CD14-positive monocyte (primary cell): ENCODE measurements around the gene B3GNT9. TPM values are rescaled to one million over a fixed set of nuclear protein-coding genes. Genes with fewer than 3 reads are reported as not detected.

Experiments
- DNase-seq, 3 donors: peaks; one replicate each; pipeline ENCODE4 v3.0.0-alpha.2; 2011 to 2022
- H2AFZ ChIP-seq: 2 replicates; pipeline ENCODE4 v1.6.0; 2012; ENCODE audit warnings: mild to moderate bottlenecking, low read depth, low read length, inconsistent platforms; ENCODE audit not compliant: insufficient read depth, poor library complexity, severe bottlenecking
- H3K27ac ChIP-seq, 2 donors: 1 replicate in 1 of 2; 2 replicates in 1 of 2; pipeline ENCODE4 v1.5.1; 2012 to 2013; ENCODE audit warnings: low read length in 2 of 2, control low read depth in 1 of 2, inconsistent platforms in 1 of 2, low read depth in 1 of 2, mild to moderate bottlenecking in 1 of 2
- H3K27me3 ChIP-seq, 2 donors: one replicate each; pipeline versions ENCODE4 v1.6.0 to v1.6.1; 2011 to 2013; ENCODE audit warnings: low read length in 2 of 2; ENCODE audit not compliant: control insufficient read depth in 2 of 2, insufficient read depth in 2 of 2
- H3K36me3 ChIP-seq, 2 donors: replicated peaks in 1 of 2; 1 replicate in 1 of 2; 2 replicates in 1 of 2; pipeline versions ENCODE4 v1.5.1 to v1.6.1; 2012 to 2013; ENCODE audit warnings: low read length in 2 of 2, control low read depth in 1 of 2, inconsistent platforms in 1 of 2, mild to moderate bottlenecking in 1 of 2; ENCODE audit not compliant: insufficient read depth in 2 of 2, control insufficient read depth in 1 of 2
- H3K4me1 ChIP-seq, 2 donors: 1 replicate in 1 of 2; 2 replicates in 1 of 2; pipeline versions ENCODE4 v1.5.1 to v1.6.1; 2012 to 2013; ENCODE audit warnings: low read length in 2 of 2, control low read depth in 1 of 2, inconsistent platforms in 1 of 2, mild to moderate bottlenecking in 1 of 2, moderate library complexity in 1 of 2; ENCODE audit not compliant: insufficient read depth in 2 of 2, control insufficient read depth in 1 of 2
- H3K4me2 ChIP-seq: replicated peaks from 2 replicates; pipeline ENCODE3; 2012; ENCODE audit warnings: low read length, moderate library complexity, mild to moderate bottlenecking; ENCODE audit not compliant: poor library complexity, severe bottlenecking; ENCODE audit errors: extremely low read depth
- H3K4me3 ChIP-seq, 3 experiments: fragments of 200-600 bp in 1 of 3; sonication (generic) in 1 of 3; replicated peaks in 1 of 3; 1 replicate in 2 of 3; 2 replicates in 1 of 3; pipeline ENCODE4 v1.5.1; 2011 to 2013; ENCODE audit warnings: low read length in 3 of 3, mild to moderate bottlenecking in 3 of 3, control low read depth in 2 of 3, low read depth in 2 of 3, inconsistent platforms in 1 of 3, moderate library complexity in 1 of 3
- H3K79me2 ChIP-seq: 2 replicates; pipeline ENCODE4 v1.6.0; 2012; ENCODE audit warnings: mild to moderate bottlenecking, control low read depth, inconsistent platforms, low read length, moderate library complexity; ENCODE audit not compliant: insufficient read depth
- H3K9ac ChIP-seq: 2 replicates; pipeline ENCODE4 v1.6.0; 2017; ENCODE audit warnings: low read length, mild to moderate bottlenecking; ENCODE audit not compliant: insufficient read depth, poor library complexity, severe bottlenecking
- H3K9me3 ChIP-seq, 2 donors: replicated peaks in 1 of 2; 1 replicate in 1 of 2; 2 replicates in 1 of 2; pipeline versions ENCODE4 v1.5.1 to v1.6.1; 2012 to 2013; ENCODE audit warnings: low read length in 2 of 2, control low read depth in 1 of 2; ENCODE audit not compliant: control insufficient read depth in 1 of 2, insufficient read depth in 1 of 2
- H4K20me1 ChIP-seq: 2 replicates; pipeline ENCODE4 v1.6.0; 2012; ENCODE audit warnings: mild to moderate bottlenecking, low read length, control low read depth, moderate library complexity; ENCODE audit not compliant: insufficient read depth
- H3K27ac Mint-ChIP-seq, 7 donors: one replicate each; pipeline ENCODE4 v1.8.0; 2020; ENCODE audit warnings: mild to moderate bottlenecking in 7 of 7, mixed read lengths in 7 of 7, moderate library complexity in 6 of 7, inconsistent platforms in 2 of 7
- H3K27me3 Mint-ChIP-seq, 3 donors: one replicate each; pipeline ENCODE4 v1.8.0; 2021 to 2022; ENCODE audit warnings: low read depth in 3 of 3, mild to moderate bottlenecking in 3 of 3, mixed read lengths in 3 of 3, moderate library complexity in 3 of 3, inconsistent platforms in 1 of 3
- H3K36me3 Mint-ChIP-seq, 2 donors: one replicate each; pipeline ENCODE4 v1.8.0; 2020; ENCODE audit warnings: mixed read lengths in 2 of 2, inconsistent platforms in 1 of 2, mild to moderate bottlenecking in 1 of 2
- H3K4me1 Mint-ChIP-seq: one replicate; pipeline ENCODE4 v1.8.0; 2020; ENCODE audit warnings: mild to moderate bottlenecking, mixed read lengths
- H3K4me3 Mint-ChIP-seq, 2 donors: one replicate each; pipeline ENCODE4 v1.8.0; 2020; ENCODE audit warnings: mild to moderate bottlenecking in 2 of 2, mixed read lengths in 2 of 2, moderate library complexity in 1 of 2
- H3K9me3 Mint-ChIP-seq, 7 donors: one replicate each; pipeline ENCODE4 v1.8.0; 2020 to 2022; ENCODE audit warnings: mixed read lengths in 7 of 7, mild to moderate bottlenecking in 6 of 7, moderate library complexity in 6 of 7, inconsistent platforms in 2 of 7
- CTCF ChIP-seq: fragments of 200-600 bp; IDR thresholded peaks from one replicate; pipeline ENCODE4 v1.8.0; 2022; ENCODE audit warnings: antibody characterized with exemption, mild to moderate bottlenecking
- WGBS: methylation state at CpG from one replicate; pipeline ENCODE4 v1.1.5; 2013; ENCODE audit warnings: missing lambda C conversion rate; ENCODE audit not compliant: insufficient coverage; 5-methylcytosine and 5-hydroxymethylcytosine counted together
- intact Hi-C, 2 donors: fragments of 100-400 bp; cut with micrococcal nuclease; formaldehyde crosslinking; loops; one replicate each; pipeline versions ENCODE4 v1.15.0 to v1.15.1; 2023
- polyA plus RNA-seq, 3 donors: library from polyadenylated mRNA; depleted of rRNA in 1 of 3; unstranded in 2 of 3; stranded (reverse) in 1 of 3; fragments of 300-500 nt in 2 of 3; fragments of >200 nt in 1 of 3; fragmentation: Illumina TruSeq in 2 of 3; gene quantifications; 1 replicate in 2 of 3; 2 replicates in 1 of 3; pipeline ENCODE4 v1.2.3, GENCODE V29; 2012 to 2021

B3GNT9 gene
- polyA plus RNA-seq, 3 donors: 0.10 to 0.67 (median 0.20) TPM

- intact Hi-C loops: loop anchor here in 1 of 2 donors (5.0 kb wide), 1 partner anchor 87 kb away; the partner anchor contains the start of gene CBFB
- no peak for TF ChIP-seq CTCF
- Histone ChIP-seq H4K20me1 (peaks cover 92% of the 10 kb centered on the region), H3K27ac (peak overlapping the region; percentile 56 to 96), H3K27me3 (no peaks in the 10 kb centered on the region), H3K36me3 (peaks cover 5 to 38% of the 10 kb centered on the region in 2 donors), H3K4me2 (no peak overlapping the region), H3K9me3 (no peaks in the 10 kb centered on the region), H2AFZ (no peak overlapping the region), H3K4me3 (peak overlapping the region in 1 of 3 experiments; percentile 14), H3K9ac (peak overlapping the region; percentile 40), H3K4me1 (peaks cover 66 to 70% of the 10 kb centered on the region in 2 donors), H3K79me2 (peaks cover 94% of the 10 kb centered on the region)
- WGBS: 100% methylated on average over 2 of the region's 2 CpGs
- Mint-ChIP-seq H3K27ac (peak overlapping the region; percentile 90 to 97 (median 96)), H3K4me3 (peak overlapping the region in 1 of 2 donors; percentile 12), H3K36me3 (peaks cover 42 to 54% of the 10 kb centered on the region in 2 donors), H3K9me3 (peaks cover 0 to 2% (median 0%) of the 10 kb centered on the region in 7 donors), H3K27me3 (no peaks in the 10 kb centered on the region), H3K4me1 (peaks cover 69% of the 10 kb centered on the region)
- DNase-seq: no peak
Observed at GRCh38 chr16:67114793-67115192, 36.0 kb downstream of the B3GNT9 start.

- Mint-ChIP-seq H3K9me3 (peaks cover 0 to 1% (median 0%) of the 10 kb centered on the region in 7 donors), H3K36me3 (peaks cover 33 to 41% of the 10 kb centered on the region in 2 donors), H3K27me3 (no peaks in the 10 kb centered on the region), H3K27ac (peak overlapping the region in 4 of 7 donors; percentile 12 to 99 (median 30)), H3K4me3 (no peak overlapping the region), H3K4me1 (peaks cover 77% of the 10 kb centered on the region)
- no peak for DNase-seq
- Histone ChIP-seq H3K27ac (peak overlapping the region in 1 of 2 donors; percentile 99), H2AFZ (no peak overlapping the region), H3K4me2 (no peak overlapping the region), H3K79me2 (peaks cover 75% of the 10 kb centered on the region), H3K4me1 (peaks cover 71 to 79% of the 10 kb centered on the region in 2 donors), H3K27me3 (no peaks in the 10 kb centered on the region), H3K9ac (no peak overlapping the region), H3K4me3 (no peak overlapping the region), H3K36me3 (peaks cover 0 to 28% of the 10 kb centered on the region in 2 donors), H4K20me1 (peaks cover 72% of the 10 kb centered on the region), H3K9me3 (no peaks in the 10 kb centered on the region)
- TF ChIP-seq CTCF: no peak
- WGBS: 83% methylated on average over 2 of the region's 4 CpGs
- intact Hi-C loops: no loop called here
Observed at GRCh38 chr16:67112591-67113399, 38.0 kb downstream of the B3GNT9 start.
